ENCODE data around the gene ATP4B. TPM values are rescaled to one million over a fixed set of nuclear protein-coding genes. Genes with fewer than 3 reads are reported as not detected.

The ATP4B gene
- total RNA-seq, 2 experiments from 2014 or later = not detected

DNA sequence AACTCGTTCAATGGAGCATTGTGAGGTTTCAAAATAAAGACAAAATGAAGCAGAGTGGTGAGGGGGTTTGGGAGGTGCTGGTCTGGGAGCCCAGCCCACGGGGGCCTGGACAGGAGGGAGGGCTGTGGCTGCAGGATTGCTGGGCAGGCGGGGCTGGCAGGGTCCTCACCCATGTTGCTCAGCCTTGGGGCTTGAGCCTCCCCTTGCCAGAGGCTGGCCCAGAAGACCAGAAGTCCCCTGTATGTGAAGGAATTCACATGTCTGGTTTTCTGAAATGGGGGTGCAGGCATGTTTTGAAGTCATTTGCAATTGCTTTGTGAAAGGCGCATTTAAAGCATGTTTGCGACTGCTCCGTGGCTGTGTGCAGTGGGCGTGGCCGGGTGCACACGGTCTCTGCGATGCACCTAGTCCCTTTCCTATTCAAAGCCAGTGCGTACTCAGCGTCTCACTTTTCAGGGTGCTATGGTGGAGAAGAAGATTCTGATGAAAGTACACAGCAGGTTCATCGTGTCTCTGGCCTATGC, 11.3 kb upstream of the ATP4B start:
- intact Hi-C loops (cut with micrococcal nuclease; ENCODE audit: unreplicated experiment) = no loop called here
- CTCF ChIA-PET (ENCODE audit: unreplicated experiment) = no interaction called here
- POLR2A ChIA-PET = no interaction called here
- Histone ChIP-seq H3K4me2 (ENCODE audit: low read length) (no peak overlapping the region), H3K4me3 (ENCODE audit: low read depth, low read length, poor library complexity, severe bottlenecking) (no peak overlapping the region), H3K79me2 (ENCODE audit: insufficient read depth, low read depth, low read length) (no peaks in the 10 kb centered on the region), H3K36me3 (ENCODE audit: insufficient read depth, low read length) (no peaks in the 10 kb centered on the region), H3K9me2 (ENCODE audit: insufficient read depth, low read length) (no peaks in the 10 kb centered on the region), H2AFZ (ENCODE audit: low read length) (no peak overlapping the region), H4K20me1 (ENCODE audit: insufficient read depth, low read length) (no peaks in the 10 kb centered on the region), H3K4me1 (ENCODE audit: insufficient read depth, low read length, poor library complexity, severe bottlenecking) (no peaks in the 10 kb centered on the region), H3K9me3 (ENCODE audit: low read length) (no peaks in the 10 kb centered on the region), H3K27ac (ENCODE audit: low read depth, low read length, poor library complexity, severe bottlenecking) (no peak overlapping the region)
- DNase-seq (ENCODE audit: low spot score) = no peak
- no TSS peak for BruUV-seq (replicated peaks)
- TF ChIP-seq EZH2phosphoT487 (IDR thresholded peaks at IDR 0.05; ENCODE audit: borderline replicate concordance, low read depth, low read length) = no peak
- TF ChIP-seq, protein P1, sequence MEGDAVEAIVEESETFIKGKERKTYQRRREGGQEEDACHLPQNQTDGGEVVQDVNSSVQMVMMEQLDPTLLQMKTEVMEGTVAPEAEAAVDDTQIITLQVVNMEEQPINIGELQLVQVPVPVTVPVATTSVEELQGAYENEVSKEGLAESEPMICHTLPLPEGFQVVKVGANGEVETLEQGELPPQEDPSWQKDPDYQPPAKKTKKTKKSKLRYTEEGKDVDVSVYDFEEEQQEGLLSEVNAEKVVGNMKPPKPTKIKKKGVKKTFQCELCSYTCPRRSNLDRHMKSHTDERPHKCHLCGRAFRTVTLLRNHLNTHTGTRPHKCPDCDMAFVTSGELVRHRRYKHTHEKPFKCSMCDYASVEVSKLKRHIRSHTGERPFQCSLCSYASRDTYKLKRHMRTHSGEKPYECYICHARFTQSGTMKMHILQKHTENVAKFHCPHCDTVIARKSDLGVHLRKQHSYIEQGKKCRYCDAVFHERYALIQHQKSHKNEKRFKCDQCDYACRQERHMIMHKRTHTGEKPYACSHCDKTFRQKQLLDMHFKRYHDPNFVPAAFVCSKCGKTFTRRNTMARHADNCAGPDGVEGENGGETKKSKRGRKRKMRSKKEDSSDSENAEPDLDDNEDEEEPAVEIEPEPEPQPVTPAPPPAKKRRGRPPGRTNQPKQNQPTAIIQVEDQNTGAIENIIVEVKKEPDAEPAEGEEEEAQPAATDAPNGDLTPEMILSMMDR (conservative IDR thresholded peaks at IDR 0.05; ENCODE audit: low read length) = no peak

DNA sequence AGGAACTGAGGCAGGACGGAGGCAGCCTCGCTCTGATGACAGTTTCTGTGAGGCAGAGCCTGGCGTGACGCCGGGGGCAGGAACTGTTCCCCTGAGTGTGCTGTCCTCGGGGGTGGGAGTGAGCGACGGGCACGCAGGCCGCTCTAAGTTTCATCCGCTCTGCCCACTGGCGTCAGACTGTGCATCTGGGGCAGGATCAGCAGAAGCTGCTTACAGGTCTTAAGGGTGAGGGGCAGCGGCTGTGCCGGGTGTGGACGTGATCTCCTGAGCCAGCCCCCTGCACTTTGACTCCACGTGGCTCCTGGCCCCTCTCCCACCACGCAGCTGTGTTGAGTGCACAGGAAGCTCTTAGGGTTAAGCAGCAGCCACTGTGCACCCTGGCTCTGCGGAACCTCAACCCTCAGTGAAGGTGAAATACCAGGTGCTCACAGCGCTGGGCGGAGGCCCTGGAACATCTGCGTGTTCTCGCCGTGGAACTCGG, 10.5 kb upstream of the ATP4B start:
- no peaks in the 10 kb centered on the region for H3K36me3 ChIP-seq (ENCODE audit: insufficient read depth, low read length)
- DNase-seq (ENCODE audit: low spot score) = no peak
- H4K20me1 ChIP-seq (ENCODE audit: insufficient read depth, low read length) = no peaks in the 10 kb centered on the region
- H3K9me3 ChIP-seq (ENCODE audit: low read length) = no peaks in the 10 kb centered on the region
- POLR2A ChIA-PET = no interaction called here
- no peak overlapping the region for H3K27ac ChIP-seq (ENCODE audit: low read depth, low read length, poor library complexity, severe bottlenecking)
- no peak overlapping the region for H3K4me3 ChIP-seq (ENCODE audit: low read depth, low read length, poor library complexity, severe bottlenecking)
- CTCF ChIA-PET (ENCODE audit: unreplicated experiment) = no interaction called here
- no peak overlapping the region for H3K4me2 ChIP-seq (ENCODE audit: low read length)
- TF ChIP-seq EZH2phosphoT487 (IDR thresholded peaks at IDR 0.05; ENCODE audit: borderline replicate concordance, low read depth, low read length) = no peak
- TF ChIP-seq, protein P1 (conservative IDR thresholded peaks at IDR 0.05; ENCODE audit: low read length) = no peak
- intact Hi-C loops (cut with micrococcal nuclease; ENCODE audit: unreplicated experiment) = no loop called here
- H3K4me1 ChIP-seq (ENCODE audit: insufficient read depth, low read length, poor library complexity, severe bottlenecking) = no peaks in the 10 kb centered on the region
- no peaks in the 10 kb centered on the region for H3K9me2 ChIP-seq (ENCODE audit: insufficient read depth, low read length)
- no peaks in the 10 kb centered on the region for H3K79me2 ChIP-seq (ENCODE audit: insufficient read depth, low read depth, low read length)
- no TSS peak for BruUV-seq (replicated peaks)
- H2AFZ ChIP-seq (ENCODE audit: low read length) = no peak overlapping the region

DNA sequence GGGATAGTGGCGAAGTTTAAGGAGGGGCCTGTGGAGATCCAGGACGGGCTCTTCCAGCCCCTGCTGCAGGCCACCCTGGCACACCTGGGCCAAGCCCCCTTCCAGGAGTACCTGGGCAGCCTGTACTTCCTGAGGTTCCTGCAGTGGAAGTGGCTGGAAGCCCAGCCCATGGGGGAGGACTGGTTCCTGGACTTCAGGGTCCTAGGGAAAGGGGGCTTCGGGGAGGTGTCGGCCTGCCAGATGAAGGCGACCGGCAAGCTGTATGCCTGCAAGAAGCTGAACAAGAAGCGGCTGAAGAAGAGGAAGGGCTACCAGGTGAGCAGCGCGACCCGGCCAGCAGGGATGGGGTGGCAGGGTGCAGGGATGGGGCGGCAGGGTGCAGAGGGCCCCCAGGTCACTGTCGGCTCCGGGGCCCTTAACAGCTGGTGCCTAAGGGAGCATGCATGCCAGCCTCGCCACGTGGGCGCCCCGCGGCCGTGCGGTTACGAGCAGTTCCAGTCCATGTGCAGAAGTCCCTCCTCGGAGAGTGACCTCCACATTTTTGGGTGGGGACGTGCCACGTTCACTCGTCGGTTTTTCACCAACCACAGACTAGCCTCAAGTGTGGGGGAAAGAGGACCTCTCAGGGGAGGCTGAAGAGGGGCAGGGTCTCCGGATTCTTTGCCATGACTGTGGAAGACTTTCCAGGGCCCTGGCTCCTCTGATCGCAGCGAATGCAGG, 9.9 kb upstream of the ATP4B start:
- H3K9me2 ChIP-seq (ENCODE audit: insufficient read depth, low read length) = no peaks in the 10 kb centered on the region
- no peaks in the 10 kb centered on the region for H3K79me2 ChIP-seq (ENCODE audit: insufficient read depth, low read depth, low read length)
- no peaks in the 10 kb centered on the region for H3K36me3 ChIP-seq (ENCODE audit: insufficient read depth, low read length)
- no peaks in the 10 kb centered on the region for H3K4me1 ChIP-seq (ENCODE audit: insufficient read depth, low read length, poor library complexity, severe bottlenecking)
- no peaks in the 10 kb centered on the region for H3K9me3 ChIP-seq (ENCODE audit: low read length)
- CTCF ChIA-PET (ENCODE audit: unreplicated experiment) = no interaction called here
- H3K27ac ChIP-seq (ENCODE audit: low read depth, low read length, poor library complexity, severe bottlenecking) = no peak overlapping the region
- H3K4me2 ChIP-seq (ENCODE audit: low read length) = no peak overlapping the region
- H4K20me1 ChIP-seq (ENCODE audit: insufficient read depth, low read length) = no peaks in the 10 kb centered on the region
- intact Hi-C loops (cut with micrococcal nuclease; ENCODE audit: unreplicated experiment) = no loop called here
- DNase-seq (ENCODE audit: low spot score) = no peak
- no peak overlapping the region for H2AFZ ChIP-seq (ENCODE audit: low read length)
- BruUV-seq (replicated peaks) = no TSS peak
- H3K4me3 ChIP-seq (ENCODE audit: low read depth, low read length, poor library complexity, severe bottlenecking) = no peak overlapping the region
- TF ChIP-seq, protein P1 (conservative IDR thresholded peaks at IDR 0.05; ENCODE audit: low read length) = no peak
- TF ChIP-seq EZH2phosphoT487 (IDR thresholded peaks at IDR 0.05; ENCODE audit: borderline replicate concordance, low read depth, low read length) = no peak
- POLR2A ChIA-PET = no interaction called here
